Measurements from ENCODE around the gene TRABD2B. TPM values are rescaled to one million over a fixed set of nuclear protein-coding genes. Genes with fewer than 3 reads are reported as not detected.

Gene TRABD2B
- total and polyA plus RNA-seq, 7 donors, result 0.08 to 0.76 (median 0.42) TPM

- Histone ChIP-seq H3K4me1 (no peaks in the 10 kb centered on the region), H3K27me3 (ENCODE audit: insufficient read depth in 3 of 3, low read length in 2 of 3) (no peaks in the 10 kb centered on the region), H3K9me3 (peaks cover 10% of the 10 kb centered on the region), H3K4me3 (no peak overlapping the region), H3K36me3 (ENCODE audit: insufficient read depth in 1 of 2, low read depth in 1 of 2) (no peaks in the 10 kb centered on the region), H3K27ac (no peak overlapping the region)
- TF ChIP-seq CTCF (IDR thresholded peaks at IDR 0.05), result no peak
- no peak for ATAC-seq
- no peak for DNase-seq
- 72 to 75% (median 74%) methylated on average over 4 of the region's 4 CpGs for WGBS, 3 donors
- intact Hi-C loops (cut with DNase I), result no loop called here
Observed at GRCh38 chr1:47839433-47839760, 157.8 kb downstream of the TRABD2B start.

- intact Hi-C loops (cut with DNase I), result no loop called here
Observed at GRCh38 chr1:47838562-47839432, 158.4 kb downstream of the TRABD2B start.

DNA sequence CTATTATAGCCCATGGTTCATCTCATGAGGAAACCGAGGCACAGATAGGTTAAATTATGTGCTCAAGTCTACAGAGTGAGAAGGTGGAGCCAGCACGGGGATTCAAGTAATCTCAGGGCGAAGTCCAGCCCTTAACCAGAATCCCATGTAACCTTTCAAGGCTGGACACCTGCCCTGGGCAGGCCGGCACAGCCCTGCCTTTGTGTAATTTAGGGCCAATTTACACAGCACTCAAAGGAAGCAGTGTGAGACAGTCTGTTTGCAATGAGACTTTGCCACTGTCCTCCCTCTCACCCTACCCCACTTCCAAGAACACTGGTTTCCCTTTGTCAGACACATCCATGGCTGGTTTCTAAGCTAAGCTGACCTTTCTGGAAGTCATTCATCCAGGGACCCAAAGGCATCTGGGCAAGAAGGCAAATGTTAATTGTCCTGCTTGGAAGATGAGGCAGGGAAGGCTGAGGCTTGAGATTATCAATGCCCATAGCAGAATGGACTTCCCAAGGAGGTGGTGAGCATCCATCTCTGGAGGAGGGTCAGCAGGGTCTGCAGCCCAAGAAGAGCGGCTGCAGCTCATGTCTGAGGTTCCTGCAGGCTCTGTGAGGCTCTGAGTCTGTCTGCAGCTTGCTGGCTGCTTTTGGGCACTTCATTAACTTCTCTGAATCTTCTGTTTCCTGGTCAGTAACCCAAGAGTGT lies 159.2 kb downstream of the TRABD2B start:
- Histone ChIP-seq H3K9me3 (peaks cover 10% of the 10 kb centered on the region), H3K36me3 (ENCODE audit: insufficient read depth in 1 of 2, low read depth in 1 of 2) (no peaks in the 10 kb centered on the region), H3K27ac (no peak overlapping the region), H3K4me3 (no peak overlapping the region), H3K27me3 (ENCODE audit: insufficient read depth in 3 of 3, low read length in 2 of 3) (peaks cover 0 to 2% (median 0%) of the 10 kb centered on the region in 3 donors), H3K4me1 (no peaks in the 10 kb centered on the region)
- TF ChIP-seq CTCF (IDR thresholded peaks at IDR 0.05), result no peak
- 83 to 89% (median 84%) methylated on average over 5 of the region's 5 CpGs for WGBS, 3 donors
- ATAC-seq (no peak), DNase-seq (peak in 1 of 2 donors; percentile 15)
- intact Hi-C loops (cut with DNase I), result no loop called here

More at GRCh38 chr1:47838562-47839432, 158.4 kb downstream of the TRABD2B start:
- 74 to 81% (median 75%) methylated on average over 16 of the region's 16 CpGs for WGBS, 3 donors
- ATAC-seq, result no peak
- peaks cover 10% of the 10 kb centered on the region for H3K9me3 ChIP-seq
- H3K36me3 ChIP-seq (ENCODE audit: insufficient read depth in 1 of 2, low read depth in 1 of 2), result no peaks in the 10 kb centered on the region
- H3K4me3 ChIP-seq, result no peak overlapping the region
- H3K27me3 ChIP-seq (ENCODE audit: insufficient read depth in 3 of 3, low read length in 2 of 3), result no peaks in the 10 kb centered on the region
- DNase-seq, result peak in 1 of 2 donors; percentile 45
- TF ChIP-seq CTCF (IDR thresholded peaks at IDR 0.05), result no peak
- H3K27ac ChIP-seq, result no peak overlapping the region
- H3K4me1 ChIP-seq, result no peaks in the 10 kb centered on the region

- H3K4me3 ChIP-seq, result no peak overlapping the region
- peaks cover 10% of the 10 kb centered on the region for H3K9me3 ChIP-seq
- H3K27me3 ChIP-seq (ENCODE audit: insufficient read depth in 3 of 3, low read length in 2 of 3), result peaks cover 0 to 2% (median 0%) of the 10 kb centered on the region in 3 donors
- H3K4me1 ChIP-seq, result no peaks in the 10 kb centered on the region
- WGBS, 3 donors, result 65 to 70% (median 67%) methylated on average over 13 of the region's 13 CpGs
- intact Hi-C loops (cut with DNase I), result no loop called here
- DNase-seq (peak in 1 of 2 donors; percentile 47), ATAC-seq (peak in 1 of 4 donors; percentile 32)
- TF ChIP-seq CTCF (IDR thresholded peaks at IDR 0.05), result no peak
- H3K36me3 ChIP-seq (ENCODE audit: insufficient read depth in 1 of 2, low read depth in 1 of 2), result no peaks in the 10 kb centered on the region
- H3K27ac ChIP-seq, result peak overlapping the region; percentile 24
Observed at GRCh38 chr1:47837056-47837830, 159.9 kb downstream of the TRABD2B start.

All from psoas muscle (tissue), 8 donors.